K562 (cell line): ENCODE measurements around the gene TRPM8. TPM values are rescaled to one million over a fixed set of nuclear protein-coding genes. Genes with fewer than 3 reads are reported as not detected.

Experiments used
- ATAC-seq: fragments of 200-7000 bp; cut with Tn5 transposase; 3 replicates; pipeline ENCODE4 v1.9.1; 2020; ENCODE audit warnings: moderate library complexity
- BruUV-seq: library from RNA; stranded (reverse); fragments of 400-500 nt; replicated peaks from 2 replicates; lab custom pipeline; 2021; lab: Mats Ljungman, UMichigan
- CTCF ChIA-PET: fragments of 300-600 bp; formaldehyde crosslinking; extraction: SDS; loops from one replicate; lab custom pipeline; 2021; ENCODE audit warnings: low intra/inter-chr PET ratio; lab: Yijun Ruan, JAX
- POLR2A ChIA-PET: fragments of 300-600, 350-650 bp; sonication (Branson Sonifier 250); formaldehyde crosslinking; extraction: SDS; loops from one replicate; lab custom pipeline; 2021; ENCODE audit warnings: antibody characterized with exemption, inconsistent platforms; lab: Yijun Ruan, JAX
- DNase-seq, 4 experiments: peaks; one replicate each; pipeline versions ENCODE4 v3.0.0 to v3.0.0-alpha.2; 2011 to 2018; ENCODE audit warnings: low spot score in 3 of 4, mixed read lengths in 3 of 4; ENCODE audit errors: extremely low read depth in 1 of 4
- FAIRE-seq: peaks from 2 replicates; lab custom pipeline; 2011; peaks lifted over from hg19 to GRCh38; lab: Jason Lieb, UNC
- H2AFZ ChIP-seq: 2 replicates; pipeline ENCODE4 v1.6.0; 2011; ENCODE audit warnings: low read depth, low read length, control low read depth, inconsistent platforms
- H3K27ac ChIP-seq: fragments of 200-600 bp; 3 replicates; pipeline ENCODE4 v1.8.0; 2011; ENCODE audit warnings: low read depth, mild to moderate bottlenecking, control low read depth, inconsistent platforms, low read length, moderate library complexity, mixed read lengths; ENCODE audit errors: extremely low read depth
- H3K27me3 ChIP-seq, 2 experiments: fragments of 300-600 bp in 1 of 2; 2 replicates in 1 of 2; 3 replicates in 1 of 2; pipeline versions ENCODE4 v1.6.0 to v1.8.0; 2011; ENCODE audit warnings: inconsistent platforms in 2 of 2, low read length in 2 of 2, mild to moderate bottlenecking in 1 of 2, mixed read lengths in 1 of 2, moderate library complexity in 1 of 2; ENCODE audit not compliant: control insufficient read depth in 2 of 2, insufficient read depth in 2 of 2
- H3K36me3 ChIP-seq: fragments of 300-600 bp; 3 replicates; pipeline ENCODE4 v1.8.0; 2011; ENCODE audit warnings: mild to moderate bottlenecking, low read length, inconsistent platforms; ENCODE audit not compliant: control insufficient read depth, insufficient read depth
- H3K4me1 ChIP-seq, 2 experiments: fragments of 200-600 bp in 1 of 2; replicated peaks in 1 of 2; 2 replicates in 1 of 2; 3 replicates in 1 of 2; pipeline versions ENCODE4 v1.5.1 to v1.8.0; 2011; ENCODE audit warnings: inconsistent platforms in 2 of 2, low read length in 2 of 2, mild to moderate bottlenecking in 1 of 2, mixed read lengths in 1 of 2, moderate library complexity in 1 of 2; ENCODE audit not compliant: control insufficient read depth in 2 of 2, insufficient read depth in 2 of 2
- H3K4me2 ChIP-seq: 2 replicates; pipeline ENCODE4 v1.6.1; 2011; ENCODE audit warnings: low read length, control low read depth, inconsistent platforms, mixed read lengths; ENCODE audit not compliant: insufficient read depth
- H3K4me3 ChIP-seq: fragments of 200-600 bp; sonication (generic), shearing (Covaris generic); 2 replicates; pipeline ENCODE4 v1.5.1; 2016; ENCODE audit warnings: control low read depth, inconsistent platforms
- H3K79me2 ChIP-seq: fragments of 200-600 bp; 3 replicates; pipeline ENCODE4 v1.8.0; 2011; ENCODE audit warnings: low read length, inconsistent platforms; ENCODE audit not compliant: control insufficient read depth, insufficient read depth
- H3K9ac ChIP-seq, 2 experiments: 2 replicates each; pipeline versions ENCODE4 v1.6.0 to v1.6.1; 2011; ENCODE audit warnings: low read depth in 2 of 2, low read length in 2 of 2, control low read depth in 1 of 2, inconsistent platforms in 1 of 2, mild to moderate bottlenecking in 1 of 2, mixed read lengths in 1 of 2; ENCODE audit not compliant: insufficient read depth in 1 of 2
- H3K9me1 ChIP-seq: one replicate; pipeline ENCODE4 v1.6.0; 2011; ENCODE audit warnings: inconsistent platforms, mild to moderate bottlenecking, low read length, moderate library complexity; ENCODE audit not compliant: control insufficient read depth, insufficient read depth
- H3K9me3 ChIP-seq: replicated peaks from 2 replicates; pipeline ENCODE4 v1.5.1; 2011; ENCODE audit warnings: low read depth, low read length, inconsistent platforms; ENCODE audit not compliant: control insufficient read depth, insufficient read depth
- H4K20me1 ChIP-seq: replicated peaks from 2 replicates; pipeline ENCODE4 v1.6.1; 2011; ENCODE audit warnings: low read length, inconsistent platforms, mixed read lengths; ENCODE audit not compliant: control insufficient read depth, insufficient read depth
- CBFA2T3 ChIP-seq: fragments of 450-650 bp; IDR thresholded peaks from 2 replicates; pipeline ENCODE4 v1.6.1; 2017
- FOXJ2 ChIP-seq: fragments of 200-800 bp; sonication (Bioruptor generic); IDR thresholded peaks from 2 replicates; pipeline ENCODE4 v1.6.1; 2016; ENCODE audit warnings: missing genetic modification characterization, missing compliant biosample characterization
- JUND ChIP-seq, 2 experiments: IDR thresholded peaks; 2 replicates in 1 of 2; 3 replicates in 1 of 2; pipeline ENCODE4 v1.6.1; 2011; ENCODE audit warnings: borderline replicate concordance in 2 of 2, low read depth in 2 of 2, low read length in 2 of 2, improper control_type of control experiment in 1 of 2, missing biosample characterization in 1 of 2, missing genetic modification characterization in 1 of 2, missing genetic modification reagents in 1 of 2
- MEF2D ChIP-seq: conservative IDR thresholded peaks from 2 replicates; pipeline ENCODE4 v1.6.1; 2016; ENCODE audit warnings: low read depth, missing genetic modification characterization, missing compliant biosample characterization
- PTTG1 ChIP-seq: fragments of 450-650 bp; IDR thresholded peaks from 2 replicates; pipeline ENCODE4 v1.6.1; 2016; ENCODE audit warnings: low read depth, mild to moderate bottlenecking, missing genetic modification characterization, missing compliant biosample characterization
- WGBS: fragments of 100-300 bp; shearing (Covaris generic); methylation state at CpG from one replicate; pipeline ENCODE4 v1.1.6; 2016; ENCODE audit warnings: low coverage, mixed read lengths; ENCODE audit not compliant: insufficient coverage; ENCODE audit errors: missing lambda C conversion rate; 5-methylcytosine and 5-hydroxymethylcytosine counted together
- in situ Hi-C: fragments of 300-500 bp; cut with MboI; formaldehyde crosslinking; loops from 4 replicates; pipeline ENCODE4 v1.15.0; 2018; ENCODE audit warnings: inconsistent platforms, mixed read lengths
- intact Hi-C: fragments of 100-400 bp; cut with micrococcal nuclease; formaldehyde crosslinking; loops from 2 replicates; pipeline ENCODE4 v1.14.2; 2022
- polyA plus RNA-seq, 8 experiments: library from polyadenylated mRNA; depleted of rRNA in 4 of 8; stranded (reverse) in 5 of 8; unstranded in 3 of 8; fragments of >200 nt; fragmentation: Nextera tagmentation in 2 of 8; fragmentation: Illumina TruSeq in 1 of 8; extraction: Ambion mirVana in 2 of 8; extraction: Trizol in 1 of 8; gene quantifications; 2 replicates each; pipeline versions ENCODE4 v1.2.1 to v1.2.3, GENCODE V29; 2011 to 2014; ENCODE audit warnings: inconsistent platforms in 1 of 8, missing spikeins in 1 of 8
- total RNA-seq, 7 experiments: library from RNA; depleted of rRNA in 6 of 7; stranded (reverse); fragments of >200 nt in 6 of 7; fragmentation: Illumina TruSeq in 2 of 7; extraction: Trizol in 2 of 7; gene quantifications; 2 replicates each; pipeline versions ENCODE4 v1.2.1 to v1.2.3, GENCODE V29; 2011 to 2021; ENCODE audit warnings: low replicate concordance in 1 of 7
- TF ChIP-seq, protein P1 (sequence below), 2 experiments: fragments of 450-650 bp in 1 of 2; sonication (generic) in 1 of 2; formaldehyde crosslinking in 1 of 2; IDR thresholded peaks; 2 replicates each; pipeline versions ENCODE4 v1.7.1 to v1.9.0; 2016 to 2022; ENCODE audit warnings: inconsistent platforms in 1 of 2, mild to moderate bottlenecking in 1 of 2, missing genetic modification reagents in 1 of 2
- TF ChIP-seq, protein P2 (sequence below): fragments of 250-450 bp; sonication (Bioruptor Pico); IDR thresholded peaks from 2 replicates; pipeline ENCODE4 v1.5.0; 2021

Gene TRPM8
- total and polyA plus RNA-seq, 9 of the 15 experiments (the other 6 are each of a cell fraction or from before 2014, with no cell fraction given): not detected

- Histone ChIP-seq H3K9ac (no peak overlapping the region), H3K4me1 (no peaks in the 10 kb centered on the region), H3K4me3 (no peak overlapping the region), H3K4me2 (no peak overlapping the region), H3K27ac (no peak overlapping the region), H3K36me3 (no peaks in the 10 kb centered on the region), H3K79me2 (no peaks in the 10 kb centered on the region), H3K9me3 (no peaks in the 10 kb centered on the region), H2AFZ (no peak overlapping the region), H4K20me1 (no peaks in the 10 kb centered on the region), H3K9me1 (no peaks in the 10 kb centered on the region), H3K27me3 (no peaks in the 10 kb centered on the region)
- ChIA-PET POLR2A (no interaction called here), CTCF (no interaction called here)
- no peak for DNase-seq
- intact Hi-C loops (no loop called here), in situ Hi-C loops (no loop called here)
- no peak for FAIRE-seq
- TF ChIP-seq MEF2D (tag) (no peak), JUND (IDR thresholded peaks at IDR 0.05; ENCODE audit: borderline replicate concordance, low read depth, low read length) (no peak), JUND (tag; IDR thresholded peaks at IDR 0.05; ENCODE audit: borderline replicate concordance, low read depth, low read length) (no peak), PTTG1 (tag) (no peak), CBFA2T3 (no peak), FOXJ2 (tag) (no peak)
- TF ChIP-seq, protein P1, sequence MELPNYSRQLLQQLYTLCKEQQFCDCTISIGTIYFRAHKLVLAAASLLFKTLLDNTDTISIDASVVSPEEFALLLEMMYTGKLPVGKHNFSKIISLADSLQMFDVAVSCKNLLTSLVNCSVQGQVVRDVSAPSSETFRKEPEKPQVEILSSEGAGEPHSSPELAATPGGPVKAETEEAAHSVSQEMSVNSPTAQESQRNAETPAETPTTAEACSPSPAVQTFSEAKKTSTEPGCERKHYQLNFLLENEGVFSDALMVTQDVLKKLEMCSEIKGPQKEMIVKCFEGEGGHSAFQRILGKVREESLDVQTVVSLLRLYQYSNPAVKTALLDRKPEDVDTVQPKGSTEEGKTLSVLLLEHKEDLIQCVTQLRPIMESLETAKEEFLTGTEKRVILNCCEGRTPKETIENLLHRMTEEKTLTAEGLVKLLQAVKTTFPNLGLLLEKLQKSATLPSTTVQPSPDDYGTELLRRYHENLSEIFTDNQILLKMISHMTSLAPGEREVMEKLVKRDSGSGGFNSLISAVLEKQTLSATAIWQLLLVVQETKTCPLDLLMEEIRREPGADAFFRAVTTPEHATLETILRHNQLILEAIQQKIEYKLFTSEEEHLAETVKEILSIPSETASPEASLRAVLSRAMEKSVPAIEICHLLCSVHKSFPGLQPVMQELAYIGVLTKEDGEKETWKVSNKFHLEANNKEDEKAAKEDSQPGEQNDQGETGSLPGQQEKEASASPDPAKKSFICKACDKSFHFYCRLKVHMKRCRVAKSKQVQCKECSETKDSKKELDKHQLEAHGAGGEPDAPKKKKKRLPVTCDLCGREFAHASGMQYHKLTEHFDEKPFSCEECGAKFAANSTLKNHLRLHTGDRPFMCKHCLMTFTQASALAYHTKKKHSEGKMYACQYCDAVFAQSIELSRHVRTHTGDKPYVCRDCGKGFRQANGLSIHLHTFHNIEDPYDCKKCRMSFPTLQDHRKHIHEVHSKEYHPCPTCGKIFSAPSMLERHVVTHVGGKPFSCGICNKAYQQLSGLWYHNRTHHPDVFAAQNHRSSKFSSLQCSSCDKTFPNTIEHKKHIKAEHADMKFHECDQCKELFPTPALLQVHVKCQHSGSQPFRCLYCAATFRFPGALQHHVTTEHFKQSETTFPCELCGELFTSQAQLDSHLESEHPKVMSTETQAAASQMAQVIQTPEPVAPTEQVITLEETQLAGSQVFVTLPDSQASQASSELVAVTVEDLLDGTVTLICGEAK (IDR thresholded peaks at IDR 0.05): no peak
- TF ChIP-seq, protein P1 (CRISPR knock-in tag; IDR thresholded peaks at IDR 0.05): no peak
- TF ChIP-seq, protein P2, sequence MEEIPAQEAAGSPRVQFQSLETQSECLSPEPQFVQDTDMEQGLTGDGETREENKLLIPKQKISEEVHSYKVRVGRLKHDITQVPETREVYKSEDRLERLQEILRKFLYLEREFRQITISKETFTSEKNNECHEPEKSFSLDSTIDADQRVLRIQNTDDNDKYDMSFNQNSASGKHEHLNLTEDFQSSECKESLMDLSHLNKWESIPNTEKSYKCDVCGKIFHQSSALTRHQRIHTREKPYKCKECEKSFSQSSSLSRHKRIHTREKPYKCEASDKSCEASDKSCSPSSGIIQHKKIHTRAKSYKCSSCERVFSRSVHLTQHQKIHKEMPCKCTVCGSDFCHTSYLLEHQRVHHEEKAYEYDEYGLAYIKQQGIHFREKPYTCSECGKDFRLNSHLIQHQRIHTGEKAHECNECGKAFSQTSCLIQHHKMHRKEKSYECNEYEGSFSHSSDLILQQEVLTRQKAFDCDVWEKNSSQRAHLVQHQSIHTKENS (CRISPR knock-in tag): no peak
- ATAC-seq: no peak
- 2% methylated on average over 13 of the region's 13 CpGs for WGBS
- BruUV-seq: no TSS peak
These were observed 72.2 kb downstream of the TRPM8 start for GRCh38 chr2:233989221-233989858.
